ENCODE results near the gene SPATA9. TPM values are rescaled to one million over a fixed set of nuclear protein-coding genes. Genes with fewer than 3 reads are reported as not detected.

Gene SPATA9
- total and polyA plus RNA-seq, 9 of the 15 experiments (the other 6 are each of a cell fraction or from before 2014, with no cell fraction given): 0.16 to 5.5 (median 0.39) TPM; not detected in 3

- Histone ChIP-seq H3K9me3 (replicated peaks; ENCODE audit: control insufficient read depth, insufficient read depth, low read depth, low read length) (no peaks in the 10 kb centered on the region), H3K27me3 (ENCODE audit: control insufficient read depth in 2 of 2, insufficient read depth in 2 of 2, low read length in 2 of 2) (no peaks in the 10 kb centered on the region), H3K4me2 (ENCODE audit: insufficient read depth, low read length) (no peak overlapping the region), H3K4me1 (replicated peaks in 1 of 2; ENCODE audit: control insufficient read depth in 2 of 2, insufficient read depth in 2 of 2, low read length in 2 of 2) (peaks cover 4 to 14% of the 10 kb centered on the region in 2 experiments; a peak in 3 of 5 replicates), H2AFZ (ENCODE audit: low read depth, low read length) (no peak overlapping the region), H3K36me3 (ENCODE audit: control insufficient read depth, insufficient read depth, low read length) (peaks cover 70% of the 10 kb centered on the region), H3K27ac (ENCODE audit: extremely low read depth, low read depth, low read length) (no peak overlapping the region), H3K9ac (ENCODE audit: insufficient read depth in 1 of 2, low read depth in 2 of 2, low read length in 2 of 2) (no peak overlapping the region), H3K79me2 (ENCODE audit: control insufficient read depth, insufficient read depth, low read length) (peaks cover 64% of the 10 kb centered on the region), H3K9me1 (ENCODE audit: control insufficient read depth, insufficient read depth, low read length) (no peaks in the 10 kb centered on the region), H3K4me3 (no peak overlapping the region), H4K20me1 (replicated peaks; ENCODE audit: control insufficient read depth, insufficient read depth, low read length) (no peaks in the 10 kb centered on the region)
- TF ChIP-seq HMGN3 (IDR thresholded peaks at IDR 0.05; ENCODE audit: borderline replicate concordance, extremely low read depth, insufficient read length, low read depth, low read length): no peak
- no peak for TF ChIP-seq RBM15 (IDR thresholded peaks at IDR 0.05; ENCODE audit: insufficient read depth, low read length)
- TF ChIP-seq SNIP1 (IDR thresholded peaks at IDR 0.05; ENCODE audit: low read depth): no peak
- TF ChIP-seq ZNF79 (CRISPR knock-in tag; IDR thresholded peaks at IDR 0.05; ENCODE audit: low read depth): no peak
- TF ChIP-seq, protein P1, sequence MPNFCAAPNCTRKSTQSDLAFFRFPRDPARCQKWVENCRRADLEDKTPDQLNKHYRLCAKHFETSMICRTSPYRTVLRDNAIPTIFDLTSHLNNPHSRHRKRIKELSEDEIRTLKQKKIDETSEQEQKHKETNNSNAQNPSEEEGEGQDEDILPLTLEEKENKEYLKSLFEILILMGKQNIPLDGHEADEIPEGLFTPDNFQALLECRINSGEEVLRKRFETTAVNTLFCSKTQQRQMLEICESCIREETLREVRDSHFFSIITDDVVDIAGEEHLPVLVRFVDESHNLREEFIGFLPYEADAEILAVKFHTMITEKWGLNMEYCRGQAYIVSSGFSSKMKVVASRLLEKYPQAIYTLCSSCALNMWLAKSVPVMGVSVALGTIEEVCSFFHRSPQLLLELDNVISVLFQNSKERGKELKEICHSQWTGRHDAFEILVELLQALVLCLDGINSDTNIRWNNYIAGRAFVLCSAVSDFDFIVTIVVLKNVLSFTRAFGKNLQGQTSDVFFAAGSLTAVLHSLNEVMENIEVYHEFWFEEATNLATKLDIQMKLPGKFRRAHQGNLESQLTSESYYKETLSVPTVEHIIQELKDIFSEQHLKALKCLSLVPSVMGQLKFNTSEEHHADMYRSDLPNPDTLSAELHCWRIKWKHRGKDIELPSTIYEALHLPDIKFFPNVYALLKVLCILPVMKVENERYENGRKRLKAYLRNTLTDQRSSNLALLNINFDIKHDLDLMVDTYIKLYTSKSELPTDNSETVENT (CRISPR knock-in tag; IDR thresholded peaks at IDR 0.05): no peak
- no peak for TF ChIP-seq HMG20B (CRISPR knock-in tag; IDR thresholded peaks at IDR 0.05)
- TF ChIP-seq FOXP1 (CRISPR knock-in tag; IDR thresholded peaks at IDR 0.05): no peak
- no peak for TF ChIP-seq SMARCE1 (IDR thresholded peaks at IDR 0.05)
- TF ChIP-seq SAFB2 (IDR thresholded peaks at IDR 0.05; ENCODE audit: borderline replicate concordance, low read depth, low read length, severe bottlenecking): no peak
- TF ChIP-seq ZNF740 (CRISPR knock-in tag; IDR thresholded peaks at IDR 0.05): no peak
- TF ChIP-seq ZNF740 (tag; IDR thresholded peaks at IDR 0.05): no peak
- TF ChIP-seq ZC3H4 (CRISPR knock-in tag; IDR thresholded peaks at IDR 0.05; ENCODE audit: borderline replicate concordance): no peak
- TF ChIP-seq HDGF (IDR thresholded peaks at IDR 0.05): no peak
- TF ChIP-seq ZBTB9 (CRISPR knock-in tag; IDR thresholded peaks at IDR 0.05): no peak
- no peak for TF ChIP-seq NCOR1 (IDR thresholded peaks at IDR 0.05)
- no peak for TF ChIP-seq RAD51 (IDR thresholded peaks at IDR 0.05; ENCODE audit: borderline replicate concordance, low read depth)
- TF ChIP-seq, protein P2, sequence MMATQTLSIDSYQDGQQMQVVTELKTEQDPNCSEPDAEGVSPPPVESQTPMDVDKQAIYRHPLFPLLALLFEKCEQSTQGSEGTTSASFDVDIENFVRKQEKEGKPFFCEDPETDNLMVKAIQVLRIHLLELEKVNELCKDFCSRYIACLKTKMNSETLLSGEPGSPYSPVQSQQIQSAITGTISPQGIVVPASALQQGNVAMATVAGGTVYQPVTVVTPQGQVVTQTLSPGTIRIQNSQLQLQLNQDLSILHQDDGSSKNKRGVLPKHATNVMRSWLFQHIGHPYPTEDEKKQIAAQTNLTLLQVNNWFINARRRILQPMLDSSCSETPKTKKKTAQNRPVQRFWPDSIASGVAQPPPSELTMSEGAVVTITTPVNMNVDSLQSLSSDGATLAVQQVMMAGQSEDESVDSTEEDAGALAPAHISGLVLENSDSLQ (IDR thresholded peaks at IDR 0.05): no peak
- intact Hi-C loops (cut with micrococcal nuclease): no loop called here
- WGBS (ENCODE audit: insufficient coverage, low coverage, missing lambda C conversion rate): 83% methylated on average over 1 of the region's 1 CpG
- BruUV-seq (replicated peaks): no TSS peak
- ATAC-seq (no peak), DNase-seq (ENCODE audit: extremely low read depth in 1 of 4, low spot score in 3 of 4) (no peak), FAIRE-seq (no peak)
- CTCF ChIA-PET (ENCODE audit: low intra/inter-chr PET ratio): no interaction called here
- POLR2A ChIA-PET: interaction anchor here (0.6 to 1.9 kb wide), 3 partner anchors 17 to 373 kb away, joined by 3 to 7 read pairs (median 3); partner anchors contain the start of gene RHOBTB3
- in situ Hi-C loops (cut with MboI): no loop called here
Observed at GRCh38 chr5:95652849-95653248, 29.9 kb downstream of the SPATA9 start.
